GM23338 (cell line): ENCODE results near the gene VIPR1. TPM values are rescaled to one million over a fixed set of nuclear protein-coding genes. Genes with fewer than 3 reads are reported as not detected.
A peak's percentile ranks its signal among the peaks of the same experiment; 100 is the strongest.

Source experiments
- ATAC-seq: fragments of 200-7000 bp; cut with Tn5 transposase; 3 replicates; pipeline ENCODE4 v1.9.1; 2020
- DNase-seq: peaks from one replicate; pipeline ENCODE4 v3.0.0-alpha.2; 2015; ENCODE audit warnings: low spot score
- H2AFZ ChIP-seq: fragments of 200-600 bp; sonication (generic); 2 replicates; pipeline ENCODE4 v1.8.0; 2016; ENCODE audit warnings: antibody characterized with exemption, mild to moderate bottlenecking, moderate library complexity
- H3F3A ChIP-seq: fragments of 200-600 bp; sonication (generic); replicated peaks from 2 replicates; pipeline ENCODE4 v1.8.0; 2017; ENCODE audit warnings: antibody characterized with exemption, mixed run types, low read depth
- H3K27ac ChIP-seq: fragments of 200-600 bp; sonication (generic); 2 replicates; pipeline ENCODE4 v1.6.1; 2016; ENCODE audit warnings: low read depth
- H3K27me3 ChIP-seq: fragments of 200-600 bp; sonication (generic); 2 replicates; pipeline ENCODE4 v1.8.0; 2016; ENCODE audit warnings: mild to moderate bottlenecking, mixed run types, moderate library complexity; ENCODE audit not compliant: insufficient read depth
- H3K36me3 ChIP-seq: fragments of 200-600 bp; sonication (generic); 2 replicates; pipeline ENCODE4 v1.8.0; 2016; ENCODE audit warnings: mild to moderate bottlenecking; ENCODE audit not compliant: insufficient read depth
- H3K4me1 ChIP-seq: fragments of 200-600 bp; sonication (generic); 2 replicates; pipeline ENCODE4 v1.8.0; 2016; ENCODE audit warnings: mild to moderate bottlenecking, moderate library complexity; ENCODE audit not compliant: insufficient read depth
- H3K4me2 ChIP-seq: fragments of 200-600 bp; sonication (generic); 2 replicates; pipeline ENCODE4 v1.7.1; 2017; ENCODE audit warnings: mixed run types
- H3K4me3 ChIP-seq: fragments of 200-600 bp; sonication (generic); 2 replicates; pipeline ENCODE4 v1.6.1; 2016; ENCODE audit warnings: mixed run types
- H3K79me2 ChIP-seq: fragments of 200-600 bp; sonication (generic); replicated peaks from 2 replicates; pipeline ENCODE4 v1.8.0; 2017; ENCODE audit warnings: mild to moderate bottlenecking; ENCODE audit not compliant: insufficient read depth
- H3K9me2 ChIP-seq: fragments of 200-600 bp; sonication (generic); 2 replicates; pipeline ENCODE4 v1.8.0; 2017; ENCODE audit not compliant: insufficient read depth
- H4K20me1 ChIP-seq: fragments of 200-600 bp; sonication (generic); replicated peaks from 2 replicates; pipeline ENCODE4 v1.8.0; 2017; ENCODE audit warnings: mild to moderate bottlenecking; ENCODE audit not compliant: insufficient read depth
- H3K27ac Mint-ChIP-seq: 2 replicates; pipeline ENCODE4 v1.8.0; 2020; ENCODE audit warnings: inconsistent platforms, mild to moderate bottlenecking, moderate library complexity, mixed read lengths
- H3K27me3 Mint-ChIP-seq: 3 replicates; pipeline ENCODE4 v1.8.0; 2022; ENCODE audit warnings: low read depth, mild to moderate bottlenecking, moderate library complexity, mixed read lengths, inconsistent platforms; ENCODE audit not compliant: insufficient read depth, poor library complexity
- H3K36me3 Mint-ChIP-seq: 3 replicates; pipeline ENCODE4 v1.8.0; 2021; ENCODE audit warnings: low read depth, mild to moderate bottlenecking, inconsistent platforms, moderate library complexity, mixed read lengths
- H3K4me1 Mint-ChIP-seq: 3 replicates; pipeline ENCODE4 v1.8.0; 2020; ENCODE audit warnings: mild to moderate bottlenecking, inconsistent platforms, mixed read lengths
- H3K4me3 Mint-ChIP-seq: 3 replicates; pipeline ENCODE4 v1.8.0; 2021; ENCODE audit warnings: moderate library complexity, mild to moderate bottlenecking, inconsistent platforms, mixed read lengths
- H3K9me3 Mint-ChIP-seq: 3 replicates; pipeline ENCODE4 v1.8.0; 2020; ENCODE audit warnings: moderate library complexity, mild to moderate bottlenecking, inconsistent platforms, mixed read lengths
- CREB1 ChIP-seq: fragments of 250-450 bp; sonication (Bioruptor Pico); IDR thresholded peaks from 2 replicates; pipeline ENCODE4 v1.5.0; 2020; ENCODE audit warnings: low read depth, mild to moderate bottlenecking, moderate library complexity
- ETS1 ChIP-seq: IDR thresholded peaks from 2 replicates; pipeline ENCODE4 v1.6.1; 2016; ENCODE audit warnings: antibody characterized with exemption
- EZH2 ChIP-seq: fragments of 200-600 bp; sonication (generic); IDR thresholded peaks from one replicate; pipeline ENCODE4 v1.8.0; 2017; ENCODE audit warnings: antibody characterized with exemption, mild to moderate bottlenecking, low read depth; ENCODE audit not compliant: unreplicated experiment
- EZH2phosphoT487 ChIP-seq: fragments of 200-600 bp; sonication (generic); IDR thresholded peaks from one replicate; pipeline ENCODE4 v1.8.1; 2018; ENCODE audit warnings: antibody characterized with exemption; ENCODE audit not compliant: unreplicated experiment
- JUNB ChIP-seq: IDR thresholded peaks from one replicate; pipeline ENCODE4 v1.6.1; 2016; ENCODE audit warnings: antibody characterized with exemption; ENCODE audit not compliant: unreplicated experiment
- NANOG ChIP-seq: IDR thresholded peaks from 2 replicates; pipeline ENCODE4 v1.6.1; 2016; ENCODE audit warnings: antibody characterized with exemption, borderline replicate concordance
- POLR2AphosphoS5 ChIP-seq: IDR thresholded peaks from 2 replicates; pipeline ENCODE4 v1.6.1; 2016; ENCODE audit warnings: antibody characterized with exemption, low read depth
- STAT1 ChIP-seq: IDR thresholded peaks from one replicate; pipeline ENCODE4 v1.6.1; 2016; ENCODE audit warnings: antibody characterized with exemption; ENCODE audit not compliant: unreplicated experiment
- ZNF114 ChIP-seq: fragments of 250-450 bp; sonication (Bioruptor Pico); IDR thresholded peaks from 2 replicates; pipeline ENCODE4 v1.5.0; 2020; ENCODE audit warnings: mild to moderate bottlenecking, moderate library complexity
- ZNF331 ChIP-seq: fragments of 250-450 bp; sonication (Bioruptor Pico); IDR thresholded peaks from 2 replicates; pipeline ENCODE4 v1.5.0; 2020; ENCODE audit warnings: low read depth, mild to moderate bottlenecking, moderate library complexity
- ZNF462 ChIP-seq: fragments of 250-450 bp; sonication (Bioruptor Pico); IDR thresholded peaks from 2 replicates; pipeline ENCODE4 v1.5.0; 2020; ENCODE audit warnings: mild to moderate bottlenecking, moderate library complexity
- polyA plus RNA-seq: library from polyadenylated mRNA; unstranded; fragments of >200 nt; fragmentation: Nextera tagmentation; extraction: Ambion mirVana; gene quantifications from 2 replicates; pipeline ENCODE4 v1.2.1, GENCODE V29; 2016
- total RNA-seq: library from RNA; depleted of rRNA; stranded (reverse); fragments of >200 nt; shearing (Covaris generic); gene quantifications from 2 replicates; pipeline ENCODE4 v1.2.3, GENCODE V29; 2014
- TF ChIP-seq, protein P1 (sequence below), 2 experiments: fragments of 200-600 bp in 1 of 2; sonication (generic) in 1 of 2; conservative IDR thresholded peaks; 2 replicates each; pipeline versions ENCODE4 v1.5.1 to v1.6.1; 2016 to 2017; ENCODE audit warnings: antibody characterized with exemption in 2 of 2, low read depth in 2 of 2, mild to moderate bottlenecking in 2 of 2, moderate library complexity in 1 of 2
- TF ChIP-seq, protein P2 (sequence below): IDR thresholded peaks from one replicate; pipeline ENCODE4 v1.6.1; 2018; ENCODE audit warnings: antibody characterized with exemption; ENCODE audit not compliant: unreplicated experiment

The VIPR1 gene
- total and polyA plus RNA-seq, 2 experiments from 2014 or later, result 6.3 to 19.3 TPM

DNA sequence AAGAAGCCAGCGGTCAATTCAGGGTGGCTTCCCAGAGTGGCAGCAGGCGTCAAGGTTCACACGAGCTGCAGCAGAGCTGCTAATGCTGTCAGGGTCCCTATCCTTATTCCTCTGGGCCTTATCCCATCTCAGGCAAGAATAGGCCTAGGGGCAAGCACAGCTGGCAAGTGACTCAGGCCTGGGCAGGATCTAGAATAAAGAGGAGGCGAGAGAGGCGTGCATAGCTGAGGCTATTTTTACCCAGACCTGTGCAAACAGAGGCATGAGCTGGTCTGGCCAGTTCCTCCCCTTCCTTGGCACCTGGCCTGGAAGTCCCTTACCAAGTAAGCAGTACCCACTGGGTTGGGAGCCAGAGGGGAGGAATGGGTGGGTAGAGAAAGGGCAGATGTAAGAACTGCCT lies 12.2 kb upstream of the VIPR1 start:
- no peak overlapping the region for H3K27ac ChIP-seq
- 0 out of 2 replicates have a peak, but pooled peaks cover 5% of the 10 kb centered on the region for H3K9me2 ChIP-seq
- no peak overlapping the region for H2AFZ ChIP-seq
- TF ChIP-seq POLR2AphosphoS5 (no peak), NANOG (no peak), ETS1 (no peak), CREB1 (CRISPR knock-in tag) (no peak), JUNB (no peak), ZNF462 (CRISPR knock-in tag) (no peak), EZH2phosphoT487 (no peak), STAT1 (no peak), ZNF114 (CRISPR knock-in tag) (no peak), EZH2 (no peak), ZNF331 (no peak)
- TF ChIP-seq, protein P1, sequence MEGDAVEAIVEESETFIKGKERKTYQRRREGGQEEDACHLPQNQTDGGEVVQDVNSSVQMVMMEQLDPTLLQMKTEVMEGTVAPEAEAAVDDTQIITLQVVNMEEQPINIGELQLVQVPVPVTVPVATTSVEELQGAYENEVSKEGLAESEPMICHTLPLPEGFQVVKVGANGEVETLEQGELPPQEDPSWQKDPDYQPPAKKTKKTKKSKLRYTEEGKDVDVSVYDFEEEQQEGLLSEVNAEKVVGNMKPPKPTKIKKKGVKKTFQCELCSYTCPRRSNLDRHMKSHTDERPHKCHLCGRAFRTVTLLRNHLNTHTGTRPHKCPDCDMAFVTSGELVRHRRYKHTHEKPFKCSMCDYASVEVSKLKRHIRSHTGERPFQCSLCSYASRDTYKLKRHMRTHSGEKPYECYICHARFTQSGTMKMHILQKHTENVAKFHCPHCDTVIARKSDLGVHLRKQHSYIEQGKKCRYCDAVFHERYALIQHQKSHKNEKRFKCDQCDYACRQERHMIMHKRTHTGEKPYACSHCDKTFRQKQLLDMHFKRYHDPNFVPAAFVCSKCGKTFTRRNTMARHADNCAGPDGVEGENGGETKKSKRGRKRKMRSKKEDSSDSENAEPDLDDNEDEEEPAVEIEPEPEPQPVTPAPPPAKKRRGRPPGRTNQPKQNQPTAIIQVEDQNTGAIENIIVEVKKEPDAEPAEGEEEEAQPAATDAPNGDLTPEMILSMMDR (conservative IDR thresholded peaks at IDR 0.05; ENCODE audit: low read depth in 2 of 2), result no peak
- TF ChIP-seq, protein P2, sequence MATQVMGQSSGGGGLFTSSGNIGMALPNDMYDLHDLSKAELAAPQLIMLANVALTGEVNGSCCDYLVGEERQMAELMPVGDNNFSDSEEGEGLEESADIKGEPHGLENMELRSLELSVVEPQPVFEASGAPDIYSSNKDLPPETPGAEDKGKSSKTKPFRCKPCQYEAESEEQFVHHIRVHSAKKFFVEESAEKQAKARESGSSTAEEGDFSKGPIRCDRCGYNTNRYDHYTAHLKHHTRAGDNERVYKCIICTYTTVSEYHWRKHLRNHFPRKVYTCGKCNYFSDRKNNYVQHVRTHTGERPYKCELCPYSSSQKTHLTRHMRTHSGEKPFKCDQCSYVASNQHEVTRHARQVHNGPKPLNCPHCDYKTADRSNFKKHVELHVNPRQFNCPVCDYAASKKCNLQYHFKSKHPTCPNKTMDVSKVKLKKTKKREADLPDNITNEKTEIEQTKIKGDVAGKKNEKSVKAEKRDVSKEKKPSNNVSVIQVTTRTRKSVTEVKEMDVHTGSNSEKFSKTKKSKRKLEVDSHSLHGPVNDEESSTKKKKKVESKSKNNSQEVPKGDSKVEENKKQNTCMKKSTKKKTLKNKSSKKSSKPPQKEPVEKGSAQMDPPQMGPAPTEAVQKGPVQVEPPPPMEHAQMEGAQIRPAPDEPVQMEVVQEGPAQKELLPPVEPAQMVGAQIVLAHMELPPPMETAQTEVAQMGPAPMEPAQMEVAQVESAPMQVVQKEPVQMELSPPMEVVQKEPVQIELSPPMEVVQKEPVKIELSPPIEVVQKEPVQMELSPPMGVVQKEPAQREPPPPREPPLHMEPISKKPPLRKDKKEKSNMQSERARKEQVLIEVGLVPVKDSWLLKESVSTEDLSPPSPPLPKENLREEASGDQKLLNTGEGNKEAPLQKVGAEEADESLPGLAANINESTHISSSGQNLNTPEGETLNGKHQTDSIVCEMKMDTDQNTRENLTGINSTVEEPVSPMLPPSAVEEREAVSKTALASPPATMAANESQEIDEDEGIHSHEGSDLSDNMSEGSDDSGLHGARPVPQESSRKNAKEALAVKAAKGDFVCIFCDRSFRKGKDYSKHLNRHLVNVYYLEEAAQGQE, result no peak
- H3K4me1 Mint-ChIP-seq, result peaks cover 16% of the 10 kb centered on the region
- H3K27ac Mint-ChIP-seq, result no peak overlapping the region
- H3K27me3 ChIP-seq, result no peaks in the 10 kb centered on the region
- no peaks in the 10 kb centered on the region for H3K36me3 Mint-ChIP-seq
- no peak overlapping the region for H3K4me2 ChIP-seq
- no peaks in the 10 kb centered on the region for H3K9me3 Mint-ChIP-seq
- no peaks in the 10 kb centered on the region for H3K79me2 ChIP-seq
- H3K27me3 Mint-ChIP-seq, result peaks cover 6% of the 10 kb centered on the region
- 0 out of 2 replicates have a peak, but pooled peaks cover 2% of the 10 kb centered on the region for H3K4me1 ChIP-seq
- H3K4me3 ChIP-seq, result no peak overlapping the region
- H3K4me3 Mint-ChIP-seq, result no peak overlapping the region
- peak; percentile 51 for ATAC-seq
- no peaks in the 10 kb centered on the region for H4K20me1 ChIP-seq
- no peaks in the 10 kb centered on the region for H3K36me3 ChIP-seq
- no peaks in the 10 kb centered on the region for H3F3A ChIP-seq
- no peak for DNase-seq
